ENCODE results near the gene UVSSA.

The UVSSA gene, protein sequence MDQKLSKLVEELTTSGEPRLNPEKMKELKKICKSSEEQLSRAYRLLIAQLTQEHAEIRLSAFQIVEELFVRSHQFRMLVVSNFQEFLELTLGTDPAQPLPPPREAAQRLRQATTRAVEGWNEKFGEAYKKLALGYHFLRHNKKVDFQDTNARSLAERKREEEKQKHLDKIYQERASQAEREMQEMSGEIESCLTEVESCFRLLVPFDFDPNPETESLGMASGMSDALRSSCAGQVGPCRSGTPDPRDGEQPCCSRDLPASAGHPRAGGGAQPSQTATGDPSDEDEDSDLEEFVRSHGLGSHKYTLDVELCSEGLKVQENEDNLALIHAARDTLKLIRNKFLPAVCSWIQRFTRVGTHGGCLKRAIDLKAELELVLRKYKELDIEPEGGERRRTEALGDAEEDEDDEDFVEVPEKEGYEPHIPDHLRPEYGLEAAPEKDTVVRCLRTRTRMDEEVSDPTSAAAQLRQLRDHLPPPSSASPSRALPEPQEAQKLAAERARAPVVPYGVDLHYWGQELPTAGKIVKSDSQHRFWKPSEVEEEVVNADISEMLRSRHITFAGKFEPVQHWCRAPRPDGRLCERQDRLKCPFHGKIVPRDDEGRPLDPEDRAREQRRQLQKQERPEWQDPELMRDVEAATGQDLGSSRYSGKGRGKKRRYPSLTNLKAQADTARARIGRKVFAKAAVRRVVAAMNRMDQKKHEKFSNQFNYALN

DNA sequence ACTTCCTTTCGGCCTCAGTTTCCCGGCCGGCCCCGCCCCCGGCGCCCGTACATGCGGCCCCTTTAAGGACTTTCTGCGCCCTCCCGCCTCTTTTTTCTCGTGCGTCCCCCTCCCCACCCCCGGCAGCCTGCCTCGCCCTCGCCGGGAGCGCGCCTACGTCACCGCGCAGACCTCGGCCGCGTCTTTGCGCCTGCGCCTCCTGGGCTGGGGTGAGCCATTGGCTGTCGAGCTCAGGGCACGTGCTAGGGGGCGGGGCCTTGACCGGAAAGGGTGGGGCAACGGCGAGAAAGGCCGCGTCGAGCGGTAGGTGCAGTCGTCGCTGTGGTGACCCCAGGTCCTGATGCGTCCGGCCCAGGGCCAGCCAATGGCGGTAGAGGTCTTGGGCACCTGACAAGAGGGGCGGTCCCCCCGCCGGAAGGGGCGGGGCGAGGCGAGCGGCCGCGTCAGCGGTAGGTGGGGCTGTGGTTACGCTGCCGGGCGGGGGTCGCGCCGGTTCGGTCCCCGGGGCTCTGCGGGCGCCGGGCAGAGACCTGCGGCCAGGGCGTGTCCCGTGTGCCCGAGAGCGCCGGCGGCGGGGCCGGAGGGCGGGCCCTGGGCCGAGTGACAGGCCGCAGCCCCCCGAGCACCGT, at the start of gene UVSSA:
Gene UVSSA, plus strand, starts transcription at position 428 of the 629 bp plus-strand sequence. CDS start 884 bp downstream, outside the sequence.
- peak; percentile 99 for DNase-seq (ENCODE audit: low spot score)

- DNase-seq (ENCODE audit: low spot score), result no peak
These were observed 49.3 kb upstream of the UVSSA start for GRCh38 chr4:1297456-1298325.

DNA sequence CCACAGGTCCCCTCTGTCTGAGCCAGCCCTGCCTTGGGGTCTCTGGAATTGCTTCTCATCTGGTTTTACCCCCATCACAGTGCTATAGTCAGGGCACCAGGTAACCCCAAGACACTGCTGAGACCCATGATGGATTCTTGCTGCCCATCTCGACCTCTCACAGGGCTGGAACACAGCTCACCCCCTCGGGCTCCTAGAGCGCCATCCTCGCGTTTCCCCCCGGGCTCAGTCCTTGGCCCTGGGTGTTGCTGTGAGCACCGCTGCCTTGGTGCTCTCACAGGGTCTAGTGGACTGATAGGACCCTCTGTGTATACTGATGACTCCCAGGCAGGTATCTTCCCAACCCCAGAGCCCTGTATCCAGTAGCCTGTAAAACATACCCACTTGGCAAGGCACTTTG, 48.5 kb upstream of the UVSSA start:
- no peak for DNase-seq (ENCODE audit: low spot score)

DNA sequence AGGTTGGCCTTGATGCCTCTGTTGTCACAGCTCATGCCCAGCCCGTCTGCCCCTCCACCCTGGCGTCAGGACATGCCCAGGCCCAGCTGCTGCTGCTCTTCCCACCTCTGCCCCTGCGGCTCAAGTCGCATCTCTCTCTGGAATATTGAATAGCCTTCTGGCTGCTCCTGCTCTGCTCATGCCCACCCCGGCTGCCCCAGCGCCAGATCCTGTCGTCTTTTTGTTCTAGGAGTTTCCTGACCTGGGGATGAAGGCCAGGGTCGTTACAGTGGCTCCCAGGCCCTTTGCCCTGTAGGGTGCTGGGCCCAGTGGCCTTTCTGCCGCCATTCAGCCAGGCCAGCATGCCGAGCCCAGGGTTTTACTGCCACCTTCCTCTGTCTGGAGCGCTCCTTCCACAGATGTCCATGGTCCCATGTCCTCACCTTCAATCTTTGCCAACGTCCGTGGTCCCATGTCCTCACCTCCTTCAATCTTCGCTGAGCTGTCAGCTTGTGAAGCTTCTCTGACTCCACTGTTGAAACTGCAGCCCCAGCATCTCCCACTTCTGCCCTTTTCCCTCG, 47.6 kb upstream of the UVSSA start:
- DNase-seq (ENCODE audit: low spot score), result no peak

GRCh38 chr4:1300466-1301455, 46.2 kb upstream of the UVSSA start:
- peak; percentile 20 for DNase-seq (ENCODE audit: low spot score)

DNA sequence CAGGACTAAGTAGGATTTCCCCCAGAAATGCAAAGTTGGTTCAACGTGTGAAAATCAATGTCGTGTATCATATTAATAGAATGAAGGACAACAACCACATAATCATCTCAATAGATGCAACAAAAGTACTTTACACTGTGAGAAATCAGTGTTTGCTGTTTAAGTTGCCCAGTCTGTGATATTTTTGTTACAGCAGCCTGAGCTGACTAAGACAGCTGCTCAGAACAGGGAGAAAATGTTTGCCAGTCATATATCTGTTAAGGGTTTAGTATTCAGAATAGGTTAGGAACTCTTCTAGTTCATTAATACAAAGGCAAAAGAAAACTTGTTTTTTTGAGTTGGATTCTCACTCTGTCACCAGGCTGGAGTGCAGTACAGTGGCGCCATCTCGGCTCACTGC, 44.8 kb upstream of the UVSSA start:
- DNase-seq (ENCODE audit: low spot score), result no peak

DNA sequence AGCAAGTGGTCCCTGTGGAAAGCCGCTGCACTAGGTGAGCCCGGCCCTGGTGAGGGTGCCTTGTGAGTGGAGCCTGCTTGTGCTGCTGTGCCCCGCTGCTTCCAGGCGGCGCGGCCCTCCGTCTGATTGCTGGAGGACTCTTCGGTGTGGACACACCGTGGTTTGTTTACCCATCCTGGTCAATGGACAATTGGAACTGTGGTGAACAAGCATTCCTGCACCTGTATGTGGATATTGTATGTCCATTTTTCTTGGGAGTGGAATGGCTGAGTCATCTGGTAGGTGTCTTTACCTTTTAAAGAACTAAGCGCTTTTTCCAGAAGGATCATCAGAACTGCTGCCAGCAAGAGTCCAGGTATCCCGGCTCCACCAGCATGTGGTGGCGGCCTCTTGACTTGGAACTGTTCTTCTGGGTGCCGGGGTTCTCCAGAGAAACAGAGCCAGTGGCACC, 41.7 kb upstream of the UVSSA start:
- no peak for DNase-seq (ENCODE audit: low spot score)

GRCh38 chr4:1305781-1306455, 41.1 kb upstream of the UVSSA start:
- no peak for DNase-seq (ENCODE audit: low spot score)

GRCh38 chr4:1307951-1308735, 38.9 kb upstream of the UVSSA start:
- no peak for DNase-seq (ENCODE audit: low spot score)

DNA sequence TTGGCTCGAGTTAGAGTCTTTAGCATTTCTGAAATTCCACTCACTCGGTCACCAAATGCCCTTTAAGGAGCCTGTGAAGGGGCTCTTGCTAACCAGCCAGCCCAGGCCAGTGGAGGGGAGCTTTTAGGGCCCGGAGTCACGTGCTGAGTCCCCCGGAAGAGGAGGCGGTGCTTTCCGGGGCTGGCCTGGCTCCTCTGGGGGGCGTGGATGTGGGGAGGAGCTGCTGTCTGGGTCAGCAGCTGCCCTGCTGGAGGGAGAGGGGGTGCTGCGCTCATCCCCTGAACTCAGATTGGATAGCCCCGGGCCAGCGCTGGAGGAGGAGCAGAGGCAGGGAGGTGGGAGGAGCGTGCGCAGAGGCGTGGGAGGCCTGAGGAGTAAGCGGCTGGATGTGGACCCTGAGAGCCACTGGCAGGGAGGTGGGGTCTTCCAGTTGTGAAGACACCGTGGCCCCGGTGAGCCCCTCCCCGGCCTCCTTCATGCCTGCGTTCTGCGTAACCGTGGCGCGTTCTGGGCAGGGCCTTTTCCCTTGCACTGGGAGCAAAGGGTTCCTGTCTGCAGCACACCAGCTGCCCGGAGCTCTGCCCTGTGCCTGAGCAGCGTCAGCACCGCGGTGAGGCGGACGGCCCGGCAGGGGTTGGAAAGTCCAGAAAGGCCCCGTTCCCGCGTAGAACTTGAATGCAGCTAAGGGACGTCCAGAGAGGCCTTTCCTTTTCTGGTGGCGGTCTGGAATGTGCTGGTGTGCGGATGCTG, 37.6 kb upstream of the UVSSA start:
- peak; percentile 93 for DNase-seq (ENCODE audit: low spot score)

DNA sequence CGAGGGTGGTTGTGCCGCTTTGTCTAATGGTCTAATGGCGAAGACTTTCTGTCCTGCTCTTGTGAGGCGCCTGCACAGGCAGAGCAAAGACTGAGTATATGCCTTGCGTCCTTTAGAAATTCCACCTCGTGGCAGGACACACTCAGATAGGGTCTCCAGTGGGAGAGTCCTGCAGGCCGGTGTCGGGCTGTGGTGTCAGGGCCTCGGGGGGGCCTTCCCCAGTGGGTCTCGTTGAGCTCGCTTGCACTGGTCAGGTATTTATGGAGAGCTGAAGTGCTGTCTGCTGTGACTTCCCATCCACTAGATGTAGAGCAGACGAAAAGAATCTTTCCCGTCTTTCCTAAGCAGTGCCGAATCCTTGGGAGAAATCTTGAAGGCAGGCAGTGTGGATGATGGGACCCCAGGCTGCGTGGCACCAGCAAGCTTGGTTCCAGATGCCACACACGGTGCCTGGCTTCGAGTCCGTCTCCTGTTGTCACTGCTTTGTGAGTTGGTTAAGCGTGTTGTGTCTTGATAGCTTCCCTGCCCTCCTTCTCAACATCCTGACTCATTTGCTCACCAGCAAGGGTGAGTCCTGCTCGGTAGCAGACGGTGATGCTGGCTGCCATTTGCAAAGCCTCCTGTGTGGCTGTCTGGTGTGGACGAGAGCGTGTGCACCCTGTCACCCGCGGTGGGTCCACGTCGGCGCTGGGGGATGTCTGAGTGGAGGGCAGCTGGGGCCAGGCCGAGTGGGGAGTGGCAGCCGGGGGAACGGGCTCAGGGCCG, 36.8 kb upstream of the UVSSA start:
- no peak for DNase-seq (ENCODE audit: low spot score)

- no peak for DNase-seq (ENCODE audit: low spot score)
These were observed 36.0 kb upstream of the UVSSA start for GRCh38 chr4:1310796-1311631.

DNA sequence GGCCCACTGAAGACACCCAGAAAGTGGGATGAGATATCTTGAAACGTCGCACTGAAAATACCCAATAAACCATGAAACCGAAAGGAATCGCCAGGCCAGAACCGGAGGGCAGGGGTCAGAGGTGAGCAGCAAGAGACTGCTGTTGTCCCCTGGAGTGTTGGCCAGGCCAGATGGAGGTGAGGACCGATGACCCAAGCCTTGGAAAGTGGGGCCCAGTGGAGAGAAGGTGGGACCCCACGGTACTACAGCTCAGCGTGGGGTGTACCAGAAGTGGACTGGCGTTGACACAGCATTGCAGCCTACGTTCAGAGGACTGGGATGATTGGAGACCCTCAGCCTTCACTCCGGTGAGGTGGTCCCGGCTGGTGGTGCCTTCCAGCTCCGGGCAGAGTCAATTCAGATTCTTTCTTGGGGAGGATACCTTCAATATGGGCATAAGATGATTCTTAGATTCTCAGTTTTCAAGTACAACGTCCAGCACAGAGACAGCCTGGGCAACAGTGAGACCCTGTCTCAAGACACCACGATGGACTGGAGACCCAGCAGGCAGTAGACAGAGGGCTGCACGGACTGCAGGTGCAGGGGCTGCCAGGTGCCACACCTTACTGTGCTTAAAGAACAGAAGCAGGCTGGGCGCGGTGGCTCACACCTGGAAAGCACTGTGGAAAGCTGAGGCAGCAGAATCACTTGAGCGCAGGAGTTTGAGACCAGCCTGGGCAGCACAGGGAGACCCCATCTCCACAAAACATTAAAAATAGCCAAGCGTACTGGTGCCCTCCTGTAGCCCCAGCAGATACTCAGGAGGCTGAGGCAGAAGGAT, 34.0 kb upstream of the UVSSA start:
- DNase-seq (ENCODE audit: low spot score), result no peak

DNA sequence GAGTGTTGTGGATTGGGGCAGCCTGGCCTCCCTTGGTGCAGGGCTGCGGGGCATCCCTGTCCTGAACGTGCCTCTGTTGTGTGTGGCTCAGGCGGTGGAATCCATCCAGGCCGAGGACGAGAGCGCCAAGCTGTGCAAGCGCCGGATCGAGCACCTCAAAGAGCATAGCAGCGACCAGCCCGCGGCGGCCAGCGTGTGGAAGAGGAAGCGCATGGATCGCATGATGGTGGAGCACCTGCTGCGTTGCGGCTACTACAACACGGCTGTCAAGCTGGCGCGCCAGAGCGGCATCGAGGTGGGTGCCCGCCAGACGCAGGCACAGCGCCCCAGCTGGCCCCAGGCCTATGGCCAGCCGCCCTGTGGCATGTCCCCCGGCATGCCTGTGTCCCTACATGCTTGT, 31.7 kb upstream of the UVSSA start:
- no peak for DNase-seq (ENCODE audit: low spot score)

GRCh38 chr4:1315836-1316536, 31.0 kb upstream of the UVSSA start:
- DNase-seq (ENCODE audit: low spot score), result no peak
